GM23338 (cell line): Measurements from ENCODE around the gene PTPRR. TPM values are rescaled to one million over a fixed set of nuclear protein-coding genes. Genes with fewer than 3 reads are reported as not detected.

Experiments used
- ATAC-seq: fragments of 200-7000 bp; cut with Tn5 transposase; 3 replicates; pipeline ENCODE4 v1.9.1; 2020
- DNase-seq: peaks from one replicate; pipeline ENCODE4 v3.0.0-alpha.2; 2015; ENCODE audit warnings: low spot score
- H2AFZ ChIP-seq: fragments of 200-600 bp; sonication (generic); 2 replicates; pipeline ENCODE4 v1.8.0; 2016; ENCODE audit warnings: antibody characterized with exemption, mild to moderate bottlenecking, moderate library complexity
- H3F3A ChIP-seq: fragments of 200-600 bp; sonication (generic); replicated peaks from 2 replicates; pipeline ENCODE4 v1.8.0; 2017; ENCODE audit warnings: antibody characterized with exemption, mixed run types, low read depth
- H3K27ac ChIP-seq: fragments of 200-600 bp; sonication (generic); 2 replicates; pipeline ENCODE4 v1.6.1; 2016; ENCODE audit warnings: low read depth
- H3K27me3 ChIP-seq: fragments of 200-600 bp; sonication (generic); 2 replicates; pipeline ENCODE4 v1.8.0; 2016; ENCODE audit warnings: mild to moderate bottlenecking, mixed run types, moderate library complexity; ENCODE audit not compliant: insufficient read depth
- H3K36me3 ChIP-seq: fragments of 200-600 bp; sonication (generic); 2 replicates; pipeline ENCODE4 v1.8.0; 2016; ENCODE audit warnings: mild to moderate bottlenecking; ENCODE audit not compliant: insufficient read depth
- H3K4me1 ChIP-seq: fragments of 200-600 bp; sonication (generic); 2 replicates; pipeline ENCODE4 v1.8.0; 2016; ENCODE audit warnings: mild to moderate bottlenecking, moderate library complexity; ENCODE audit not compliant: insufficient read depth
- H3K4me2 ChIP-seq: fragments of 200-600 bp; sonication (generic); 2 replicates; pipeline ENCODE4 v1.7.1; 2017; ENCODE audit warnings: mixed run types
- H3K4me3 ChIP-seq: fragments of 200-600 bp; sonication (generic); 2 replicates; pipeline ENCODE4 v1.6.1; 2016; ENCODE audit warnings: mixed run types
- H3K79me2 ChIP-seq: fragments of 200-600 bp; sonication (generic); replicated peaks from 2 replicates; pipeline ENCODE4 v1.8.0; 2017; ENCODE audit warnings: mild to moderate bottlenecking; ENCODE audit not compliant: insufficient read depth
- H3K9me2 ChIP-seq: fragments of 200-600 bp; sonication (generic); 2 replicates; pipeline ENCODE4 v1.8.0; 2017; ENCODE audit not compliant: insufficient read depth
- H4K20me1 ChIP-seq: fragments of 200-600 bp; sonication (generic); replicated peaks from 2 replicates; pipeline ENCODE4 v1.8.0; 2017; ENCODE audit warnings: mild to moderate bottlenecking; ENCODE audit not compliant: insufficient read depth
- H3K27ac Mint-ChIP-seq: 2 replicates; pipeline ENCODE4 v1.8.0; 2020; ENCODE audit warnings: inconsistent platforms, mild to moderate bottlenecking, moderate library complexity, mixed read lengths
- H3K27me3 Mint-ChIP-seq: 3 replicates; pipeline ENCODE4 v1.8.0; 2022; ENCODE audit warnings: low read depth, mild to moderate bottlenecking, moderate library complexity, mixed read lengths, inconsistent platforms; ENCODE audit not compliant: insufficient read depth, poor library complexity
- H3K36me3 Mint-ChIP-seq: 3 replicates; pipeline ENCODE4 v1.8.0; 2021; ENCODE audit warnings: low read depth, mild to moderate bottlenecking, inconsistent platforms, moderate library complexity, mixed read lengths
- H3K4me1 Mint-ChIP-seq: 3 replicates; pipeline ENCODE4 v1.8.0; 2020; ENCODE audit warnings: mild to moderate bottlenecking, inconsistent platforms, mixed read lengths
- H3K4me3 Mint-ChIP-seq: 3 replicates; pipeline ENCODE4 v1.8.0; 2021; ENCODE audit warnings: moderate library complexity, mild to moderate bottlenecking, inconsistent platforms, mixed read lengths
- H3K9me3 Mint-ChIP-seq: 3 replicates; pipeline ENCODE4 v1.8.0; 2020; ENCODE audit warnings: moderate library complexity, mild to moderate bottlenecking, inconsistent platforms, mixed read lengths
- CREB1 ChIP-seq: fragments of 250-450 bp; sonication (Bioruptor Pico); IDR thresholded peaks from 2 replicates; pipeline ENCODE4 v1.5.0; 2020; ENCODE audit warnings: low read depth, mild to moderate bottlenecking, moderate library complexity
- EZH2phosphoT487 ChIP-seq: fragments of 200-600 bp; sonication (generic); IDR thresholded peaks from one replicate; pipeline ENCODE4 v1.8.1; 2018; ENCODE audit warnings: antibody characterized with exemption; ENCODE audit not compliant: unreplicated experiment
- JUNB ChIP-seq: IDR thresholded peaks from one replicate; pipeline ENCODE4 v1.6.1; 2016; ENCODE audit warnings: antibody characterized with exemption; ENCODE audit not compliant: unreplicated experiment
- NANOG ChIP-seq: IDR thresholded peaks from 2 replicates; pipeline ENCODE4 v1.6.1; 2016; ENCODE audit warnings: antibody characterized with exemption, borderline replicate concordance
- ZNF114 ChIP-seq: fragments of 250-450 bp; sonication (Bioruptor Pico); IDR thresholded peaks from 2 replicates; pipeline ENCODE4 v1.5.0; 2020; ENCODE audit warnings: mild to moderate bottlenecking, moderate library complexity
- ZNF331 ChIP-seq: fragments of 250-450 bp; sonication (Bioruptor Pico); IDR thresholded peaks from 2 replicates; pipeline ENCODE4 v1.5.0; 2020; ENCODE audit warnings: low read depth, mild to moderate bottlenecking, moderate library complexity
- polyA plus RNA-seq: library from polyadenylated mRNA; unstranded; fragments of >200 nt; fragmentation: Nextera tagmentation; extraction: Ambion mirVana; gene quantifications from 2 replicates; pipeline ENCODE4 v1.2.1, GENCODE V29; 2016
- total RNA-seq: library from RNA; depleted of rRNA; stranded (reverse); fragments of >200 nt; shearing (Covaris generic); gene quantifications from 2 replicates; pipeline ENCODE4 v1.2.3, GENCODE V29; 2014
- TF ChIP-seq, protein P1 (sequence below): fragments of 250-450 bp; sonication (Bioruptor Pico); IDR thresholded peaks from 2 replicates; pipeline ENCODE4 v1.5.0; 2020; ENCODE audit warnings: mild to moderate bottlenecking, moderate library complexity
- TF ChIP-seq, protein P2 (sequence below): IDR thresholded peaks from one replicate; pipeline ENCODE4 v1.6.1; 2018; ENCODE audit warnings: antibody characterized with exemption; ENCODE audit not compliant: unreplicated experiment

Gene PTPRR
- total and polyA plus RNA-seq, 2 experiments from 2014 or later = 0.26 to 0.76 TPM

DNA sequence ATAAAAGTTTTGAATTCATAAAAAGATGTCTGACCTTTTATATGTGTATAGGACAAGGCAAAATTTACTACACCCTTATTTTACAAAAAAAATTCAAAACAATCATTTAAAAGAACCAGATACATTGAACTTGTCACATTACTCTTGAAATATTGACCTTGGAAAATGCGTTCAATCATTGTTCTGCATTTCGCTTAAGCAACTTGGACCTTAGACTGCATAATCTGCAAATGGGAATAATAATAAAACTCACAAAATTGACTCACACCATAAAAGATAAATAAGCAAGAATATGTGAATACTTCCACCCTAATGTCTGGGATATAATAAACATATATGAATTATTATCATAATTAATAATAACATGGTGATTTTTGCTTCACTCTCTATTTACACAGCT is 213.9 kb downstream of the PTPRR start:
- no peak overlapping the region for H3K4me3 Mint-ChIP-seq
- ATAC-seq (no peak), DNase-seq (no peak)
- peaks cover 20% of the 10 kb centered on the region; the same call in 2 of the 3 replicates for H3K4me1 Mint-ChIP-seq
- no peak overlapping the region for H3K4me2 ChIP-seq
- no peak overlapping the region for H3K4me3 ChIP-seq
- TF ChIP-seq, protein P1, sequence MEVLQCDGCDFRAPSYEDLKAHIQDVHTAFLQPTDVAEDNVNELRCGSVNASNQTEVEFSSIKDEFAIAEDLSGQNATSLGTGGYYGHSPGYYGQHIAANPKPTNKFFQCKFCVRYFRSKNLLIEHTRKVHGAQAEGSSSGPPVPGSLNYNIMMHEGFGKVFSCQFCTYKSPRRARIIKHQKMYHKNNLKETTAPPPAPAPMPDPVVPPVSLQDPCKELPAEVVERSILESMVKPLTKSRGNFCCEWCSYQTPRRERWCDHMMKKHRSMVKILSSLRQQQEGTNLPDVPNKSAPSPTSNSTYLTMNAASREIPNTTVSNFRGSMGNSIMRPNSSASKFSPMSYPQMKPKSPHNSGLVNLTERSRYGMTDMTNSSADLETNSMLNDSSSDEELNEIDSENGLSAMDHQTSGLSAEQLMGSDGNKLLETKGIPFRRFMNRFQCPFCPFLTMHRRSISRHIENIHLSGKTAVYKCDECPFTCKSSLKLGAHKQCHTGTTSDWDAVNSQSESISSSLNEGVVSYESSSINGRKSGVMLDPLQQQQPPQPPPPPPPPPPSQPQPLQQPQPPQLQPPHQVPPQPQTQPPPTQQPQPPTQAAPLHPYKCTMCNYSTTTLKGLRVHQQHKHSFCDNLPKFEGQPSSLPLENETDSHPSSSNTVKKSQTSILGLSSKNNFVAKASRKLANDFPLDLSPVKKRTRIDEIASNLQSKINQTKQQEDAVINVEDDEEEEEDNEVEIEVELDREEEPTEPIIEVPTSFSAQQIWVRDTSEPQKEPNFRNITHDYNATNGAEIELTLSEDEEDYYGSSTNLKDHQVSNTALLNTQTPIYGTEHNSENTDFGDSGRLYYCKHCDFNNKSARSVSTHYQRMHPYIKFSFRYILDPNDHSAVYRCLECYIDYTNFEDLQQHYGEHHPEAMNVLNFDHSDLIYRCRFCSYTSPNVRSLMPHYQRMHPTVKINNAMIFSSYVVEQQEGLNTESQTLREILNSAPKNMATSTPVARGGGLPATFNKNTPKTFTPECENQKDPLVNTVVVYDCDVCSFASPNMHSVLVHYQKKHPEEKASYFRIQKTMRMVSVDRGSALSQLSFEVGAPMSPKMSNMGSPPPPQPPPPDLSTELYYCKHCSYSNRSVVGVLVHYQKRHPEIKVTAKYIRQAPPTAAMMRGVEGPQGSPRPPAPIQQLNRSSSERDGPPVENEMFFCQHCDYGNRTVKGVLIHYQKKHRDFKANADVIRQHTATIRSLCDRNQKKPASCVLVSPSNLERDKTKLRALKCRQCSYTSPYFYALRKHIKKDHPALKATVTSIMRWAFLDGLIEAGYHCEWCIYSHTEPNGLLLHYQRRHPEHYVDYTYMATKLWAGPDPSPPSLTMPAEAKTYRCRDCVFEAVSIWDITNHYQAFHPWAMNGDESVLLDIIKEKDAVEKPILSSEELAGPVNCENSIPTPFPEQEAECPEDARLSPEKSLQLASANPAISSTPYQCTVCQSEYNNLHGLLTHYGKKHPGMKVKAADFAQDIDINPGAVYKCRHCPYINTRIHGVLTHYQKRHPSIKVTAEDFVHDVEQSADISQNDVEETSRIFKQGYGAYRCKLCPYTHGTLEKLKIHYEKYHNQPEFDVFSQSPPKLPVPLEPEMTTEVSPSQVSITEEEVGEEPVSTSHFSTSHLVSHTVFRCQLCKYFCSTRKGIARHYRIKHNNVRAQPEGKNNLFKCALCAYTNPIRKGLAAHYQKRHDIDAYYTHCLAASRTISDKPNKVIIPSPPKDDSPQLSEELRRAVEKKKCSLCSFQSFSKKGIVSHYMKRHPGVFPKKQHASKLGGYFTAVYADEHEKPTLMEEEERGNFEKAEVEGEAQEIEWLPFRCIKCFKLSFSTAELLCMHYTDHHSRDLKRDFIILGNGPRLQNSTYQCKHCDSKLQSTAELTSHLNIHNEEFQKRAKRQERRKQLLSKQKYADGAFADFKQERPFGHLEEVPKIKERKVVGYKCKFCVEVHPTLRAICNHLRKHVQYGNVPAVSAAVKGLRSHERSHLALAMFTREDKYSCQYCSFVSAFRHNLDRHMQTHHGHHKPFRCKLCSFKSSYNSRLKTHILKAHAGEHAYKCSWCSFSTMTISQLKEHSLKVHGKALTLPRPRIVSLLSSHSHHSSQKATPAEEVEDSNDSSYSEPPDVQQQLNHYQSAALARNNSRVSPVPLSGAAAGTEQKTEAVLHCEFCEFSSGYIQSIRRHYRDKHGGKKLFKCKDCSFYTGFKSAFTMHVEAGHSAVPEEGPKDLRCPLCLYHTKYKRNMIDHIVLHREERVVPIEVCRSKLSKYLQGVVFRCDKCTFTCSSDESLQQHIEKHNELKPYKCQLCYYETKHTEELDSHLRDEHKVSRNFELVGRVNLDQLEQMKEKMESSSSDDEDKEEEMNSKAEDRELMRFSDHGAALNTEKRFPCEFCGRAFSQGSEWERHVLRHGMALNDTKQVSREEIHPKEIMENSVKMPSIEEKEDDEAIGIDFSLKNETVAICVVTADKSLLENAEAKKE (CRISPR knock-in tag) = no peak
- no peak for TF ChIP-seq ZNF114 (CRISPR knock-in tag)
- TF ChIP-seq JUNB = no peak
- H3K9me3 Mint-ChIP-seq = no peaks in the 10 kb centered on the region; the same call in 2 of the 3 replicates
- no peaks in the 10 kb centered on the region for H3K27me3 ChIP-seq
- H3K27ac Mint-ChIP-seq = no peak overlapping the region
- peaks cover 2% of the 10 kb centered on the region for H3K27me3 Mint-ChIP-seq
- H3K9me2 ChIP-seq = no peaks in the 10 kb centered on the region
- no peak overlapping the region for H2AFZ ChIP-seq
- H3K79me2 ChIP-seq = no peaks in the 10 kb centered on the region
- no peaks in the 10 kb centered on the region for H3K36me3 Mint-ChIP-seq
- H3K36me3 ChIP-seq = no peaks in the 10 kb centered on the region
- H3K27ac ChIP-seq = no peak overlapping the region
- no peaks in the 10 kb centered on the region for H4K20me1 ChIP-seq
- H3F3A ChIP-seq = no peaks in the 10 kb centered on the region
- 0 out of 2 replicates have a peak, but pooled peaks cover 9% of the 10 kb centered on the region for H3K4me1 ChIP-seq

DNA sequence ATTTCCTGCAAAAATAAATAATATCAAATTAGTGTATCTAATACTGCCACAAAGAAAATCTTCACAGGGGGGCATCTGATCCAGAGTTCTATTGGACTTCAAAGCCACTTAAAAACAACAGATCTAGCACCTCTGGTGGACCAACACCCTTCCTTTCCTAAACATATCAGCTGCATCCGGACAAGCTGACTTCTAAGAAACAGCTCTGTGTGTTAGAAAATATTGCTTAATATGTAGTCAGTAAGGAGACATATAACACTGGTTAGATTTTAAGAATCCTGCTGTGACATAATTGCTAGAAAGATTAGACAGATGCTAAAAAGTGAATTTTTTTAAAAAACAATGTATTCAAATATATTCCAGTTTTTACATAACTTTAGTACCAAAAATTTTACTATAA is 222.2 kb downstream of the PTPRR start:
- DNase-seq (no peak), ATAC-seq (no peak)
- Mint-ChIP-seq H3K4me1 (no peaks in the 10 kb centered on the region), H3K27ac (no peak overlapping the region), H3K4me3 (no peak overlapping the region), H3K27me3 (no peaks in the 10 kb centered on the region), H3K36me3 (no peaks in the 10 kb centered on the region), H3K9me3 (no peaks in the 10 kb centered on the region)
- Histone ChIP-seq H3K4me1 (no peaks in the 10 kb centered on the region), H2AFZ (no peak overlapping the region), H3K4me3 (no peak overlapping the region), H3F3A (no peaks in the 10 kb centered on the region), H4K20me1 (no peaks in the 10 kb centered on the region), H3K36me3 (no peaks in the 10 kb centered on the region), H3K79me2 (no peaks in the 10 kb centered on the region), H3K4me2 (no peak overlapping the region), H3K9me2 (no peaks in the 10 kb centered on the region), H3K27me3 (no peaks in the 10 kb centered on the region), H3K27ac (no peak overlapping the region)
- TF ChIP-seq, protein P2, sequence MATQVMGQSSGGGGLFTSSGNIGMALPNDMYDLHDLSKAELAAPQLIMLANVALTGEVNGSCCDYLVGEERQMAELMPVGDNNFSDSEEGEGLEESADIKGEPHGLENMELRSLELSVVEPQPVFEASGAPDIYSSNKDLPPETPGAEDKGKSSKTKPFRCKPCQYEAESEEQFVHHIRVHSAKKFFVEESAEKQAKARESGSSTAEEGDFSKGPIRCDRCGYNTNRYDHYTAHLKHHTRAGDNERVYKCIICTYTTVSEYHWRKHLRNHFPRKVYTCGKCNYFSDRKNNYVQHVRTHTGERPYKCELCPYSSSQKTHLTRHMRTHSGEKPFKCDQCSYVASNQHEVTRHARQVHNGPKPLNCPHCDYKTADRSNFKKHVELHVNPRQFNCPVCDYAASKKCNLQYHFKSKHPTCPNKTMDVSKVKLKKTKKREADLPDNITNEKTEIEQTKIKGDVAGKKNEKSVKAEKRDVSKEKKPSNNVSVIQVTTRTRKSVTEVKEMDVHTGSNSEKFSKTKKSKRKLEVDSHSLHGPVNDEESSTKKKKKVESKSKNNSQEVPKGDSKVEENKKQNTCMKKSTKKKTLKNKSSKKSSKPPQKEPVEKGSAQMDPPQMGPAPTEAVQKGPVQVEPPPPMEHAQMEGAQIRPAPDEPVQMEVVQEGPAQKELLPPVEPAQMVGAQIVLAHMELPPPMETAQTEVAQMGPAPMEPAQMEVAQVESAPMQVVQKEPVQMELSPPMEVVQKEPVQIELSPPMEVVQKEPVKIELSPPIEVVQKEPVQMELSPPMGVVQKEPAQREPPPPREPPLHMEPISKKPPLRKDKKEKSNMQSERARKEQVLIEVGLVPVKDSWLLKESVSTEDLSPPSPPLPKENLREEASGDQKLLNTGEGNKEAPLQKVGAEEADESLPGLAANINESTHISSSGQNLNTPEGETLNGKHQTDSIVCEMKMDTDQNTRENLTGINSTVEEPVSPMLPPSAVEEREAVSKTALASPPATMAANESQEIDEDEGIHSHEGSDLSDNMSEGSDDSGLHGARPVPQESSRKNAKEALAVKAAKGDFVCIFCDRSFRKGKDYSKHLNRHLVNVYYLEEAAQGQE = no peak
- no peak for TF ChIP-seq CREB1 (CRISPR knock-in tag)
- no peak for TF ChIP-seq NANOG
- no peak for TF ChIP-seq ZNF331 (CRISPR knock-in tag)
- TF ChIP-seq EZH2phosphoT487 = no peak
